ENCODE measurements around the gene RNF17.

The RNF17 gene

GRCh38 chr13:24870380-24870760 lies 106.4 kb downstream of the RNF17 start:
- Histone ChIP-seq H3K27ac (ENCODE audit: low read length) (no peak overlapping the region), H3K9ac (ENCODE audit: low read length) (no peak overlapping the region), H3K4me2 (ENCODE audit: low read depth, low read length) (no peak overlapping the region), H3K36me3 (replicated peaks; ENCODE audit: insufficient read depth, low read length) (no peaks in the 10 kb centered on the region), H3K4me3 (ENCODE audit: low read length) (no peak overlapping the region), H3F3A (ENCODE audit: insufficient read depth, low read length) (no peaks in the 10 kb centered on the region), H4K20me1 (ENCODE audit: insufficient read depth, low read length) (no peaks in the 10 kb centered on the region), H3K79me2 (ENCODE audit: low read length) (no peaks in the 10 kb centered on the region), H2AFZ (ENCODE audit: low read length) (no peak overlapping the region), H3K9me2 (replicated peaks; ENCODE audit: insufficient read depth, low read length) (no peaks in the 10 kb centered on the region), H3K4me1 (ENCODE audit: low read length) (peaks cover 9% of the 10 kb centered on the region), H3K27me3 (replicated peaks; ENCODE audit: insufficient read depth, low read length) (no peaks in the 10 kb centered on the region), H3K9me3 (replicated peaks; ENCODE audit: insufficient read depth, low read length) (no peaks in the 10 kb centered on the region)
- no peak for DNase-seq
- TF ChIP-seq CTCF (IDR thresholded peaks at IDR 0.05; ENCODE audit: low read length), result no peak
- no peak for TF ChIP-seq EZH2phosphoT487 (IDR thresholded peaks at IDR 0.05; ENCODE audit: low read length)
- no peak for TF ChIP-seq EZH2 (optimal IDR thresholded peaks at IDR 0.05; ENCODE audit: low read depth, low read length)

- no peak for DNase-seq
- Histone ChIP-seq H3K4me2 (ENCODE audit: low read depth, low read length) (no peak overlapping the region), H3K9ac (ENCODE audit: low read length) (no peak overlapping the region), H3K9me2 (replicated peaks; ENCODE audit: insufficient read depth, low read length) (no peaks in the 10 kb centered on the region), H3K4me1 (ENCODE audit: low read length) (no peaks in the 10 kb centered on the region), H3F3A (ENCODE audit: insufficient read depth, low read length) (no peaks in the 10 kb centered on the region), H4K20me1 (ENCODE audit: insufficient read depth, low read length) (no peaks in the 10 kb centered on the region), H2AFZ (ENCODE audit: low read length) (no peak overlapping the region), H3K79me2 (ENCODE audit: low read length) (no peaks in the 10 kb centered on the region), H3K4me3 (ENCODE audit: low read length) (no peak overlapping the region), H3K9me3 (replicated peaks; ENCODE audit: insufficient read depth, low read length) (no peaks in the 10 kb centered on the region), H3K27ac (ENCODE audit: low read length) (no peak overlapping the region), H3K36me3 (replicated peaks; ENCODE audit: insufficient read depth, low read length) (no peaks in the 10 kb centered on the region), H3K27me3 (replicated peaks; ENCODE audit: insufficient read depth, low read length) (no peaks in the 10 kb centered on the region)
- TF ChIP-seq EZH2 (optimal IDR thresholded peaks at IDR 0.05; ENCODE audit: low read depth, low read length), result no peak
- no peak for TF ChIP-seq CTCF (IDR thresholded peaks at IDR 0.05; ENCODE audit: low read length)
- no peak for TF ChIP-seq EZH2phosphoT487 (IDR thresholded peaks at IDR 0.05; ENCODE audit: low read length)
These were observed 111.6 kb downstream of the RNF17 start for GRCh38 chr13:24875566-24875965.

- Histone ChIP-seq H3K4me1 (ENCODE audit: low read length) (no peaks in the 10 kb centered on the region), H3K36me3 (replicated peaks; ENCODE audit: insufficient read depth, low read length) (no peaks in the 10 kb centered on the region), H3K9ac (ENCODE audit: low read length) (no peak overlapping the region), H3K9me2 (replicated peaks; ENCODE audit: insufficient read depth, low read length) (no peaks in the 10 kb centered on the region), H2AFZ (ENCODE audit: low read length) (no peak overlapping the region), H3F3A (ENCODE audit: insufficient read depth, low read length) (no peaks in the 10 kb centered on the region), H3K27ac (ENCODE audit: low read length) (no peak overlapping the region), H4K20me1 (ENCODE audit: insufficient read depth, low read length) (no peaks in the 10 kb centered on the region), H3K4me3 (ENCODE audit: low read length) (no peak overlapping the region), H3K79me2 (ENCODE audit: low read length) (no peaks in the 10 kb centered on the region), H3K27me3 (replicated peaks; ENCODE audit: insufficient read depth, low read length) (no peaks in the 10 kb centered on the region), H3K9me3 (replicated peaks; ENCODE audit: insufficient read depth, low read length) (no peaks in the 10 kb centered on the region), H3K4me2 (ENCODE audit: low read depth, low read length) (no peak overlapping the region)
- TF ChIP-seq CTCF (IDR thresholded peaks at IDR 0.05; ENCODE audit: low read length) (no peak), EZH2phosphoT487 (IDR thresholded peaks at IDR 0.05; ENCODE audit: low read length) (no peak), EZH2 (optimal IDR thresholded peaks at IDR 0.05; ENCODE audit: low read depth, low read length) (no peak)
- DNase-seq, result no peak
These were observed 113.6 kb downstream of the RNF17 start for GRCh38 chr13:24877531-24877930.

Measured in MM.1S (cell line).